SK-N-MC (cell line): ENCODE data around the gene MED17.

Source experiments
- EZH2 ChIP-seq: fragments of 200-600 bp; sonication (generic); IDR thresholded peaks from one replicate; pipeline ENCODE4 v1.6.1; 2017; ENCODE audit warnings: antibody characterized with exemption
- FOXP2 ChIP-seq: optimal IDR thresholded peaks from 2 replicates; pipeline ENCODE3; 2011; ENCODE audit warnings: mild to moderate bottlenecking, moderate library complexity; ENCODE audit not compliant: insufficient read depth; ENCODE audit errors: extremely low read length, control extremely low read depth
- POLR2AphosphoS5 ChIP-seq: IDR thresholded peaks from 2 replicates; pipeline ENCODE4 v1.6.1; 2012; ENCODE audit warnings: mild to moderate bottlenecking, low read depth, low read length, borderline replicate concordance

GRCh38 chr11:93813974-93814373 is 29.9 kb downstream of the MED17 start:
- TF ChIP-seq POLR2AphosphoS5, result no peak
- no peak for TF ChIP-seq EZH2
- no peak for TF ChIP-seq FOXP2
